Endothelial cell of umbilical vein (primary cell): Measurements from ENCODE around the gene CENPS. TPM values are rescaled to one million over a fixed set of nuclear protein-coding genes. Genes with fewer than 3 reads are reported as not detected.

Experiments
- BruUV-seq: library from RNA; stranded (reverse); fragments of 400-500 nt; replicated peaks from 2 replicates; lab custom pipeline; 2021; lab: Mats Ljungman, UMichigan
- CTCF ChIA-PET: fragments of 300-600, 350-600 bp; sonication (Branson Sonifier 250); formaldehyde crosslinking; loops from one replicate; lab custom pipeline; 2021; ENCODE audit warnings: antibody characterized with exemption, inconsistent platforms; lab: Charles Lee
- POLR2A ChIA-PET: fragments of 300-600, 350-600 bp; sonication (Branson Sonifier 250); formaldehyde crosslinking; loops from one replicate; lab custom pipeline; 2021; ENCODE audit warnings: antibody characterized with exemption, inconsistent platforms; lab: Charles Lee
- DNase-seq: peaks from one replicate; pipeline ENCODE4 v3.0.0-alpha.2; 2011; ENCODE audit warnings: low read depth, low spot score
- FAIRE-seq: peaks from 2 replicates; lab custom pipeline; 2011; peaks lifted over from hg19 to GRCh38; lab: Jason Lieb, UNC
- H2AFZ ChIP-seq: 2 replicates; pipeline ENCODE4 v1.6.0; 2012; ENCODE audit warnings: low read depth, low read length, control low read depth, inconsistent platforms
- H3K27ac ChIP-seq: 2 replicates; pipeline ENCODE4 v1.5.1; 2011; ENCODE audit warnings: low read depth, mild to moderate bottlenecking, control low read depth, low read length, moderate library complexity; ENCODE audit not compliant: insufficient read depth
- H3K27me3 ChIP-seq, 2 experiments: 2 replicates each; pipeline versions ENCODE4 v1.6.0 to v1.6.1; 2011; ENCODE audit warnings: low read length in 2 of 2, mixed read lengths in 1 of 2; ENCODE audit not compliant: control insufficient read depth in 2 of 2, insufficient read depth in 2 of 2
- H3K36me3 ChIP-seq, 2 experiments: 2 replicates in 1 of 2; 3 replicates in 1 of 2; pipeline ENCODE4 v1.5.1; 2011; ENCODE audit warnings: low read length in 2 of 2, mild to moderate bottlenecking in 1 of 2, moderate library complexity in 1 of 2; ENCODE audit not compliant: control insufficient read depth in 2 of 2, insufficient read depth in 2 of 2; ENCODE audit errors: extremely low read depth in 1 of 2
- H3K4me1 ChIP-seq: 3 replicates; pipeline ENCODE4 v1.5.1; 2011; ENCODE audit warnings: mild to moderate bottlenecking, low read length; ENCODE audit not compliant: control insufficient read depth, insufficient read depth; ENCODE audit errors: extremely low read depth
- H3K4me2 ChIP-seq: 2 replicates; pipeline ENCODE4 v1.6.1; 2011; ENCODE audit warnings: low read length, control low read depth, mixed read lengths; ENCODE audit not compliant: insufficient read depth
- H3K4me3 ChIP-seq, 3 experiments: fragments of 200-600 bp in 1 of 3; sonication (generic), shearing (Covaris generic) in 1 of 3; replicated peaks in 1 of 3; 2 replicates each; pipeline ENCODE4 v1.5.1; 2011 to 2016; ENCODE audit warnings: control low read depth in 3 of 3, low read length in 3 of 3, mild to moderate bottlenecking in 2 of 3, inconsistent platforms in 1 of 3, low read depth in 1 of 3, moderate library complexity in 1 of 3; ENCODE audit not compliant: insufficient read depth in 1 of 3
- H3K79me2 ChIP-seq: 2 replicates; pipeline ENCODE4 v1.6.0; 2012; ENCODE audit warnings: low read length, inconsistent platforms; ENCODE audit not compliant: control insufficient read depth, insufficient read depth
- H3K9ac ChIP-seq: replicated peaks from 2 replicates; pipeline ENCODE3; 2011; ENCODE audit warnings: low read length, control low read depth; ENCODE audit not compliant: insufficient read depth; ENCODE audit errors: extremely low read depth
- H3K9me1 ChIP-seq: replicated peaks from 3 replicates; pipeline ENCODE4 v1.6.0; 2011; ENCODE audit warnings: mild to moderate bottlenecking, low read length; ENCODE audit not compliant: control insufficient read depth, insufficient read depth; ENCODE audit errors: extremely low read depth
- H3K9me3 ChIP-seq: replicated peaks from 2 replicates; pipeline ENCODE4 v1.5.1; 2012; ENCODE audit warnings: low read length, inconsistent platforms; ENCODE audit not compliant: control insufficient read depth, insufficient read depth
- H4K20me1 ChIP-seq: replicated peaks from 2 replicates; pipeline ENCODE3; 2011; ENCODE audit warnings: mild to moderate bottlenecking, low read length; ENCODE audit not compliant: control insufficient read depth, insufficient read depth; ENCODE audit errors: extremely low read depth
- EZH2 ChIP-seq: IDR thresholded peaks from 2 replicates; pipeline ENCODE4 v1.6.1; 2012; ENCODE audit warnings: borderline replicate concordance, low read depth, mild to moderate bottlenecking, moderate library complexity, low read length, inconsistent platforms; ENCODE audit not compliant: severe bottlenecking
- FOS ChIP-seq: IDR thresholded peaks from 2 replicates; pipeline ENCODE4 v1.6.1; 2011; ENCODE audit warnings: mild to moderate bottlenecking, low read length, moderate library complexity, borderline replicate concordance; ENCODE audit not compliant: insufficient read depth
- GATA2 ChIP-seq: IDR thresholded peaks from 2 replicates; pipeline ENCODE4 v1.7.0; 2011; ENCODE audit warnings: low read depth, mild to moderate bottlenecking, moderate library complexity, mixed read lengths, low read length; ENCODE audit not compliant: insufficient read length, insufficient read depth
- JUN ChIP-seq: IDR thresholded peaks from 2 replicates; pipeline ENCODE4 v1.6.1; 2011; ENCODE audit warnings: borderline replicate concordance, low read depth; ENCODE audit not compliant: insufficient read length, insufficient read depth
- MYC ChIP-seq: IDR thresholded peaks from one replicate; pipeline ENCODE4 v1.6.1; 2011; ENCODE audit warnings: mild to moderate bottlenecking, low read depth, low read length
- POLR2A ChIP-seq: IDR thresholded peaks from 2 replicates; pipeline ENCODE4 v1.6.1; 2012; ENCODE audit warnings: low read depth, mild to moderate bottlenecking, control low read depth, low read length
- POLR2AphosphoS5 ChIP-seq: IDR thresholded peaks from 2 replicates; pipeline ENCODE4 v1.6.1; 2012; ENCODE audit warnings: low read depth, mild to moderate bottlenecking, control low read depth, low read length, moderate library complexity; ENCODE audit not compliant: insufficient read depth
- dilution Hi-C: fragments of 300-500 bp; cut with MboI; formaldehyde crosslinking; loops from one replicate; pipeline ENCODE4 v1.15.0; 2019; ENCODE audit warnings: low sequenced_read_pairs; ENCODE audit not compliant: extremely low pct_ligation_motif_present
- intact Hi-C: fragments of 100-400 bp; cut with micrococcal nuclease; formaldehyde crosslinking; loops from one replicate; pipeline ENCODE4 v1.10.0; 2022
- polyA plus RNA-seq, 4 experiments: library from polyadenylated mRNA; depleted of rRNA in 3 of 4; stranded (reverse) in 3 of 4; unstranded in 1 of 4; fragments of >200 nt; gene quantifications; 2 replicates each; pipeline versions ENCODE4 v1.2.1 to v1.2.3, GENCODE V29; 2011 to 2012; ENCODE audit warnings: missing spikeins in 1 of 4
- total RNA-seq: library from RNA; stranded (reverse); gene quantifications from 2 replicates; pipeline ENCODE4 v1.2.3, GENCODE V29; 2021
- TF ChIP-seq, protein P1 (sequence below): IDR thresholded peaks from 2 replicates; pipeline ENCODE4 v1.6.1; 2011; ENCODE audit not compliant: insufficient read depth, insufficient read length

CENPS gene
- total and polyA plus RNA-seq, 2 donors (not counting 3 experiments of a cell fraction or from before 2014, with no cell fraction given): 10.2 to 16.2 TPM

DNA sequence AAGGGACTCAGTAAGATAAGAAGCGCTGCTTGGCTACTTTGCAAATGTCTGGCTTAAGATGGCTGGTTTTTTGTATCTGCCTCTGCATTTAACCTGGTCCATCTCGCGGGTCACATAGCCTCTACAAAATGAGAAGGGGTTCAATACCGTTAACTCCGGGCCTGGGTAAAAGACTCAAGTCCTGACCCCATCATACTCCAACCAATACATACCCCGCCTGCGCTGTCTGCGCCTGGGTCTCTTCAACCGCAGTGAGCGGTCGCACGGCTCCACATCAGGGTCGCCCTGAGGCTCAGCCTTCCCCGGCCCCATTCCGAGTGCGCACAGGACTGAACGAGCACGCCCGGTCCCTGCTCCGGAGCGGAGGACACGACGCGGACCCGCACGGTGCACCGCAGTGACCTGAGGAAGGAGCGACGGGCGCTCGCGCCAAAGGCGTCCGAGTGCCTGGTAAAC, 31.9 kb upstream of the CENPS start:
- Histone ChIP-seq H3K36me3 (peaks cover 0 to 3% of the 10 kb centered on the region in 2 experiments), H2AFZ (peak overlapping the region; percentile 69), H3K9ac (peak overlapping the region; percentile 4), H3K27ac (no peak overlapping the region), H3K4me1 (peaks cover 28% of the 10 kb centered on the region), H3K9me1 (no peaks in the 10 kb centered on the region), H4K20me1 (no peaks in the 10 kb centered on the region), H3K4me2 (peak overlapping the region; percentile 81), H3K27me3 (no peaks in the 10 kb centered on the region), H3K4me3 (peak overlapping the region; percentile 17 to 67 (median 46)), H3K79me2 (peaks cover 33% of the 10 kb centered on the region), H3K9me3 (no peaks in the 10 kb centered on the region)
- FAIRE-seq (no peak), DNase-seq (no peak)
- CTCF ChIA-PET: interaction anchor here (0.7 to 2.9 kb wide), 6 partner anchors 11 to 31 kb away, joined by 3 to 32 read pairs (median 5); partner anchors contain the start of gene CENPS
- dilution Hi-C loops: no loop called here
- BruUV-seq: TSS peak; percentile 15
- TF ChIP-seq, protein P1, sequence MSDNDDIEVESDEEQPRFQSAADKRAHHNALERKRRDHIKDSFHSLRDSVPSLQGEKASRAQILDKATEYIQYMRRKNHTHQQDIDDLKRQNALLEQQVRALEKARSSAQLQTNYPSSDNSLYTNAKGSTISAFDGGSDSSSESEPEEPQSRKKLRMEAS: no peak
- TF ChIP-seq FOS (no peak), POLR2AphosphoS5 (no peak), EZH2 (no peak), POLR2A (no peak), GATA2 (no peak), MYC (no peak), JUN (no peak)
- intact Hi-C loops: loop anchor here (1.0 to 2.0 kb wide), 4 partner anchors 10 to 30 kb away; no protein-coding TSS in a partner anchor
- POLR2A ChIA-PET: interaction anchor here (1.0 to 2.4 kb wide), 4 partner anchors 11 to 32 kb away, joined by 3 to 32 read pairs (median 8); no protein-coding TSS in a partner anchor
